WTC11 (cell line): ENCODE data around the gene MFSD1. TPM values are rescaled to one million over a fixed set of nuclear protein-coding genes. Genes with fewer than 3 reads are reported as not detected.

Experiments used
- ATAC-seq: fragments of 200-7000 bp; cut with Tn5 transposase; 2 replicates; pipeline ENCODE4 v1.10.0; 2021; ENCODE audit warnings: mild to moderate bottlenecking, moderate library complexity
- CTCF ChIA-PET: fragments of 300-600 bp; sonication (Branson Sonifier 250); formaldehyde crosslinking; loops from one replicate; lab custom pipeline; 2021; ENCODE audit warnings: antibody characterized with exemption; lab: Charles Lee
- POLR2A ChIA-PET: fragments of 350-600 bp; sonication (Branson Sonifier 250); formaldehyde crosslinking; loops from one replicate; lab custom pipeline; 2021; ENCODE audit warnings: antibody characterized with exemption; lab: Charles Lee
- DNase-seq: peaks from one replicate; pipeline ENCODE4 v3.0.0; 2021; ENCODE audit warnings: low spot score
- H3K27ac Mint-ChIP-seq: 2 replicates; pipeline ENCODE4 v1.8.0; 2021; ENCODE audit warnings: mixed read lengths
- H3K27me3 Mint-ChIP-seq: 2 replicates; pipeline ENCODE4 v1.8.0; 2021; ENCODE audit warnings: low read depth, mild to moderate bottlenecking, moderate library complexity, mixed read lengths
- H3K36me3 Mint-ChIP-seq: 2 replicates; pipeline ENCODE4 v1.8.0; 2021; ENCODE audit warnings: mixed read lengths
- H3K4me1 Mint-ChIP-seq: 2 replicates; pipeline ENCODE4 v1.8.0; 2022; ENCODE audit warnings: mixed read lengths
- H3K4me3 Mint-ChIP-seq: 2 replicates; pipeline ENCODE4 v1.8.0; 2021; ENCODE audit warnings: mild to moderate bottlenecking, moderate library complexity, mixed read lengths
- H3K9me3 Mint-ChIP-seq: 2 replicates; pipeline ENCODE4 v1.8.0; 2021; ENCODE audit warnings: mixed read lengths
- E2F4 ChIP-seq: sonication (generic); formaldehyde crosslinking; IDR thresholded peaks from 2 replicates; pipeline ENCODE4 v1.8.1; 2022; ENCODE audit warnings: low read depth, mild to moderate bottlenecking, moderate library complexity, missing genetic modification reagents, borderline replicate concordance
- ERG ChIP-seq: fragments of 250-450 bp; sonication (Bioruptor Pico); IDR thresholded peaks from 2 replicates; pipeline ENCODE4 v1.8.0; 2021; ENCODE audit warnings: mild to moderate bottlenecking
- ESRRA ChIP-seq: sonication (generic); formaldehyde crosslinking; IDR thresholded peaks from 2 replicates; pipeline ENCODE4 v1.8.1; 2022; ENCODE audit warnings: mild to moderate bottlenecking, missing genetic modification reagents, borderline replicate concordance
- FOXP1 ChIP-seq: sonication (generic); formaldehyde crosslinking; IDR thresholded peaks from 2 replicates; pipeline ENCODE4 v1.8.0; 2022; ENCODE audit warnings: missing genetic modification reagents, mild to moderate bottlenecking, moderate library complexity, borderline replicate concordance
- JAZF1 ChIP-seq: fragments of 250-450 bp; sonication (Bioruptor Pico); IDR thresholded peaks from 2 replicates; pipeline ENCODE4 v1.9.0; 2021; ENCODE audit warnings: moderate library complexity, mild to moderate bottlenecking, inconsistent platforms
- MAX ChIP-seq: sonication (generic); formaldehyde crosslinking; IDR thresholded peaks from 2 replicates; pipeline ENCODE4 v1.8.0; 2022; ENCODE audit warnings: mild to moderate bottlenecking, missing genetic modification reagents
- MXD4 ChIP-seq: fragments of 250-450 bp; sonication (Bioruptor Pico); IDR thresholded peaks from 2 replicates; pipeline ENCODE4 v1.8.0; 2021; ENCODE audit warnings: mild to moderate bottlenecking, moderate library complexity, borderline replicate concordance
- NFE2L1 ChIP-seq: sonication (generic); formaldehyde crosslinking; IDR thresholded peaks from 2 replicates; pipeline ENCODE4 v1.8.1; 2023; ENCODE audit warnings: missing genetic modification reagents
- NR1H2 ChIP-seq: sonication (generic); formaldehyde crosslinking; IDR thresholded peaks from 2 replicates; pipeline ENCODE4 v1.9.0; 2021; ENCODE audit warnings: mild to moderate bottlenecking, moderate library complexity, missing genetic modification reagents
- SMAD3 ChIP-seq: sonication (generic); formaldehyde crosslinking; IDR thresholded peaks from 2 replicates; pipeline ENCODE4 v1.8.0; 2022; ENCODE audit warnings: missing genetic modification reagents, mild to moderate bottlenecking, borderline replicate concordance
- STAT6 ChIP-seq: sonication (generic); formaldehyde crosslinking; conservative IDR thresholded peaks from 2 replicates; pipeline ENCODE4 v1.8.1; 2023; ENCODE audit warnings: mild to moderate bottlenecking, low read depth, missing genetic modification reagents, moderate library complexity
- USF2 ChIP-seq: sonication (generic); formaldehyde crosslinking; IDR thresholded peaks from 2 replicates; pipeline ENCODE4 v1.8.1; 2023; ENCODE audit warnings: mild to moderate bottlenecking, missing genetic modification reagents, moderate library complexity
- ZNF121 ChIP-seq: sonication (generic); formaldehyde crosslinking; IDR thresholded peaks from 2 replicates; pipeline ENCODE4 v1.8.0; 2023; ENCODE audit warnings: missing genetic modification reagents
- total RNA-seq: library from RNA; stranded (reverse); gene quantifications from 3 replicates; pipeline ENCODE4 v1.2.3, GENCODE V29; 2021
- TF ChIP-seq, protein P1 (sequence below): sonication (generic); formaldehyde crosslinking; conservative IDR thresholded peaks from 2 replicates; pipeline ENCODE4 v1.8.1; 2022; ENCODE audit warnings: mild to moderate bottlenecking, missing genetic modification reagents
- TF ChIP-seq, protein P2 (sequence below): sonication (generic); formaldehyde crosslinking; IDR thresholded peaks from 2 replicates; pipeline ENCODE4 v1.8.0; 2023; ENCODE audit warnings: mild to moderate bottlenecking, missing genetic modification reagents
- TF ChIP-seq, protein P3 (sequence below): sonication (generic); formaldehyde crosslinking; IDR thresholded peaks from 2 replicates; pipeline ENCODE4 v1.8.1; 2022; ENCODE audit warnings: low read depth, missing genetic modification reagents, borderline replicate concordance
- TF ChIP-seq, protein P4 (sequence below): fragments of 250-450 bp; sonication (Bioruptor Pico); IDR thresholded peaks from 2 replicates; pipeline ENCODE4 v1.9.0; 2021; ENCODE audit warnings: moderate library complexity, mild to moderate bottlenecking, inconsistent platforms, borderline replicate concordance
- TF ChIP-seq, protein P5 (sequence below): sonication (generic); formaldehyde crosslinking; IDR thresholded peaks from 2 replicates; pipeline ENCODE4 v1.8.1; 2023; ENCODE audit warnings: mild to moderate bottlenecking, missing genetic modification reagents

The MFSD1 gene
- total RNA-seq, 1 experiment from 2014 or later = 8.2 TPM

DNA sequence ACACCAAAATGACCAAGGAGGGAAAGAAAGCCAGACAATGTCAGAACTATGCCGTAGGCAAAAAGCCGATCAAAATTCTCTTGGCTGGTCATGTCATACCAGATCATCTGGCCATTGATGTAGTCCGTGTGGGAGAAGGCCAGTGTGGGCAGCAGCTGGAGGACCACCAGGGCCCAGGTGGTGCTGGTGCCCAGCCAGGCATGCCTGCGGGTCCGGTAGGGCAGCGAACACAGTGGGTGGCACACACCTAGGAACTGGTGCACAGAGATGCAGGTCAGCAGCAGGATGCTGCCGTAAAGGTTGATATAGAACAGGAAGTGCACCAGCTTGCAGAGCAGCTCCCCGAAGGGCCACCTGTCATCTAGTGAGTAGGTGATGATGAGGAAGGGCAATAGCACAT is 39.5 kb downstream of the MFSD1 start:
- Mint-ChIP-seq H3K36me3 (no peaks in the 10 kb centered on the region), H3K4me3 (no peak overlapping the region), H3K4me1 (no peaks in the 10 kb centered on the region), H3K9me3 (no peaks in the 10 kb centered on the region), H3K27me3 (no peaks in the 10 kb centered on the region), H3K27ac (no peak overlapping the region)
- ChIA-PET POLR2A (no interaction called here), CTCF (no interaction called here)
- TF ChIP-seq, protein P1, sequence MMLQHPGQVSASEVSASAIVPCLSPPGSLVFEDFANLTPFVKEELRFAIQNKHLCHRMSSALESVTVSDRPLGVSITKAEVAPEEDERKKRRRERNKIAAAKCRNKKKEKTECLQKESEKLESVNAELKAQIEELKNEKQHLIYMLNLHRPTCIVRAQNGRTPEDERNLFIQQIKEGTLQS (CRISPR knock-in tag) = no peak
- TF ChIP-seq JAZF1 (CRISPR knock-in tag) = no peak
- no peak for TF ChIP-seq MAX (CRISPR knock-in tag)
- TF ChIP-seq, protein P2, sequence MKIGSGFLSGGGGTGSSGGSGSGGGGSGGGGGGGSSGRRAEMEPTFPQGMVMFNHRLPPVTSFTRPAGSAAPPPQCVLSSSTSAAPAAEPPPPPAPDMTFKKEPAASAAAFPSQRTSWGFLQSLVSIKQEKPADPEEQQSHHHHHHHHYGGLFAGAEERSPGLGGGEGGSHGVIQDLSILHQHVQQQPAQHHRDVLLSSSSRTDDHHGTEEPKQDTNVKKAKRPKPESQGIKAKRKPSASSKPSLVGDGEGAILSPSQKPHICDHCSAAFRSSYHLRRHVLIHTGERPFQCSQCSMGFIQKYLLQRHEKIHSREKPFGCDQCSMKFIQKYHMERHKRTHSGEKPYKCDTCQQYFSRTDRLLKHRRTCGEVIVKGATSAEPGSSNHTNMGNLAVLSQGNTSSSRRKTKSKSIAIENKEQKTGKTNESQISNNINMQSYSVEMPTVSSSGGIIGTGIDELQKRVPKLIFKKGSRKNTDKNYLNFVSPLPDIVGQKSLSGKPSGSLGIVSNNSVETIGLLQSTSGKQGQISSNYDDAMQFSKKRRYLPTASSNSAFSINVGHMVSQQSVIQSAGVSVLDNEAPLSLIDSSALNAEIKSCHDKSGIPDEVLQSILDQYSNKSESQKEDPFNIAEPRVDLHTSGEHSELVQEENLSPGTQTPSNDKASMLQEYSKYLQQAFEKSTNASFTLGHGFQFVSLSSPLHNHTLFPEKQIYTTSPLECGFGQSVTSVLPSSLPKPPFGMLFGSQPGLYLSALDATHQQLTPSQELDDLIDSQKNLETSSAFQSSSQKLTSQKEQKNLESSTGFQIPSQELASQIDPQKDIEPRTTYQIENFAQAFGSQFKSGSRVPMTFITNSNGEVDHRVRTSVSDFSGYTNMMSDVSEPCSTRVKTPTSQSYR (CRISPR knock-in tag) = no peak
- no peak for TF ChIP-seq USF2
- TF ChIP-seq ESRRA (CRISPR knock-in tag) = no peak
- TF ChIP-seq MXD4 (CRISPR knock-in tag) = no peak
- ATAC-seq (no peak), DNase-seq (no peak)

DNA sequence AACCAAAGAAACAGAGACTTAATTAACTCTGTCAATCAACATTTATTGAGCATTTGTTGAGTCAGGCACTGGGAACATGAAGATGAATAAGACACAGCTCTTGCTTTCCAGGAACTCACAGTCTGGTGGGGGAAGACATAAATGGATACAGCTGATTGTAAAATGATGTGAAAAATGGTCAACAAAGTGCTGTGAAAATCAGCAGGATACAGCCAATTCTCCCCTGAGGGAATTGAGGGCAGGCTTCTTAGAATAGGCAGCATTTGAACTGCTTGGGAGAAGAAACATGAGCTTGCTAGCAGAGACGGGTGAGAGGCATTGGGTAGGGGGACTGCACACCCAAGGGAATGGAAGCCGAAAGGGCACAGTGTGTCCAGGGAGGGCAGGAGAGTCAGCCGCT is 41.1 kb downstream of the MFSD1 start:
- ChIA-PET CTCF (no interaction called here), POLR2A (no interaction called here)
- no peak overlapping the region for H3K27ac Mint-ChIP-seq
- no peaks in the 10 kb centered on the region for H3K9me3 Mint-ChIP-seq
- H3K4me1 Mint-ChIP-seq = no peaks in the 10 kb centered on the region
- no peaks in the 10 kb centered on the region for H3K36me3 Mint-ChIP-seq
- H3K27me3 Mint-ChIP-seq = no peaks in the 10 kb centered on the region
- no peak overlapping the region for H3K4me3 Mint-ChIP-seq
- ATAC-seq (no peak), DNase-seq (no peak)
- TF ChIP-seq ERG (CRISPR knock-in tag) (no peak), STAT6 (CRISPR knock-in tag) (no peak), FOXP1 (CRISPR knock-in tag) (no peak), NR1H2 (no peak), SMAD3 (no peak), ZNF121 (CRISPR knock-in tag) (no peak), E2F4 (CRISPR knock-in tag) (no peak), NFE2L1 (CRISPR knock-in tag) (no peak)
- TF ChIP-seq, protein P3, sequence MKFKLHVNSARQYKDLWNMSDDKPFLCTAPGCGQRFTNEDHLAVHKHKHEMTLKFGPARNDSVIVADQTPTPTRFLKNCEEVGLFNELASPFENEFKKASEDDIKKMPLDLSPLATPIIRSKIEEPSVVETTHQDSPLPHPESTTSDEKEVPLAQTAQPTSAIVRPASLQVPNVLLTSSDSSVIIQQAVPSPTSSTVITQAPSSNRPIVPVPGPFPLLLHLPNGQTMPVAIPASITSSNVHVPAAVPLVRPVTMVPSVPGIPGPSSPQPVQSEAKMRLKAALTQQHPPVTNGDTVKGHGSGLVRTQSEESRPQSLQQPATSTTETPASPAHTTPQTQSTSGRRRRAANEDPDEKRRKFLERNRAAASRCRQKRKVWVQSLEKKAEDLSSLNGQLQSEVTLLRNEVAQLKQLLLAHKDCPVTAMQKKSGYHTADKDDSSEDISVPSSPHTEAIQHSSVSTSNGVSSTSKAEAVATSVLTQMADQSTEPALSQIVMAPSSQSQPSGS (CRISPR knock-in tag) = no peak
- TF ChIP-seq, protein P4, sequence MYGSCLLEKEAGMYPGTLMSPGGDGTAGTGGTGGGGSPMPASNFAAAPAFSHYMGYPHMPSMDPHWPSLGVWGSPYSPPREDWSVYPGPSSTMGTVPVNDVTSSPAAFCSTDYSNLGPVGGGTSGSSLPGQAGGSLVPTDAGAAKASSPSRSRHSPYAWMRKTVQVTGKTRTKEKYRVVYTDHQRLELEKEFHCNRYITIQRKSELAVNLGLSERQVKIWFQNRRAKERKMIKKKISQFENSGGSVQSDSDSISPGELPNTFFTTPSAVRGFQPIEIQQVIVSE = no peak
- TF ChIP-seq, protein P5, sequence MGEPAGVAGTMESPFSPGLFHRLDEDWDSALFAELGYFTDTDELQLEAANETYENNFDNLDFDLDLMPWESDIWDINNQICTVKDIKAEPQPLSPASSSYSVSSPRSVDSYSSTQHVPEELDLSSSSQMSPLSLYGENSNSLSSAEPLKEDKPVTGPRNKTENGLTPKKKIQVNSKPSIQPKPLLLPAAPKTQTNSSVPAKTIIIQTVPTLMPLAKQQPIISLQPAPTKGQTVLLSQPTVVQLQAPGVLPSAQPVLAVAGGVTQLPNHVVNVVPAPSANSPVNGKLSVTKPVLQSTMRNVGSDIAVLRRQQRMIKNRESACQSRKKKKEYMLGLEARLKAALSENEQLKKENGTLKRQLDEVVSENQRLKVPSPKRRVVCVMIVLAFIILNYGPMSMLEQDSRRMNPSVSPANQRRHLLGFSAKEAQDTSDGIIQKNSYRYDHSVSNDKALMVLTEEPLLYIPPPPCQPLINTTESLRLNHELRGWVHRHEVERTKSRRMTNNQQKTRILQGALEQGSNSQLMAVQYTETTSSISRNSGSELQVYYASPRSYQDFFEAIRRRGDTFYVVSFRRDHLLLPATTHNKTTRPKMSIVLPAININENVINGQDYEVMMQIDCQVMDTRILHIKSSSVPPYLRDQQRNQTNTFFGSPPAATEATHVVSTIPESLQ (CRISPR knock-in tag) = no peak
